Osteocyte (in vitro differentiated cells): ENCODE measurements around the gene NECAP2. TPM values are rescaled to one million over a fixed set of nuclear protein-coding genes. Genes with fewer than 3 reads are reported as not detected.
"Not testable (repeated sequence)": the region's sequence is repeated elsewhere in the genome, so short reads cannot be mapped to it uniquely, and the experiment has no call there.

ENCODE experiments used
- DNase-seq: peaks from one replicate; pipeline ENCODE4 v3.0.0; 2021; ENCODE audit warnings: mixed read lengths; ENCODE audit not compliant: unreplicated experiment; ENCODE audit errors: extremely low spot score
- H3K27ac Mint-ChIP-seq: one replicate; pipeline ENCODE4 v1.8.0; 2021; ENCODE audit warnings: mild to moderate bottlenecking, mixed read lengths; ENCODE audit not compliant: unreplicated experiment
- H3K27me3 Mint-ChIP-seq: one replicate; pipeline ENCODE4 v1.8.0; 2021; ENCODE audit warnings: mixed read lengths; ENCODE audit not compliant: unreplicated experiment
- H3K36me3 Mint-ChIP-seq: one replicate; pipeline ENCODE4 v1.8.0; 2021; ENCODE audit warnings: mixed read lengths; ENCODE audit not compliant: unreplicated experiment
- H3K4me1 Mint-ChIP-seq: one replicate; pipeline ENCODE4 v1.8.0; 2021; ENCODE audit warnings: mixed read lengths; ENCODE audit not compliant: unreplicated experiment
- H3K4me3 Mint-ChIP-seq: one replicate; pipeline ENCODE4 v1.8.0; 2021; ENCODE audit warnings: mild to moderate bottlenecking, moderate library complexity, mixed read lengths; ENCODE audit not compliant: unreplicated experiment
- H3K9me3 Mint-ChIP-seq: one replicate; pipeline ENCODE4 v1.8.0; 2021; ENCODE audit warnings: mixed read lengths; ENCODE audit not compliant: unreplicated experiment
- CTCF ChIP-seq: fragments of 200-600 bp; sonication (generic); IDR thresholded peaks from 2 replicates; pipeline ENCODE4 v1.5.0; 2021; ENCODE audit warnings: antibody characterized with exemption, mild to moderate bottlenecking, moderate library complexity
- total RNA-seq: library from RNA; stranded (reverse); gene quantifications from 2 replicates; pipeline ENCODE4 v1.2.1, GENCODE V29; 2021

Gene NECAP2
- total RNA-seq, 1 donor from 2014 or later = 62.0 TPM

- TF ChIP-seq CTCF = no peak
- no peak overlapping the region for H3K4me3 Mint-ChIP-seq
- peaks cover 22% of the 10 kb centered on the region for H3K36me3 Mint-ChIP-seq
- H3K4me1 Mint-ChIP-seq = no peaks in the 10 kb centered on the region
- H3K27ac Mint-ChIP-seq = no peak overlapping the region
- H3K27me3 Mint-ChIP-seq = no peaks in the 10 kb centered on the region
- no peaks in the 10 kb centered on the region for H3K9me3 Mint-ChIP-seq
- DNase-seq = no peak
Observed at GRCh38 chr1:16484501-16484835, 43.9 kb downstream of the NECAP2 start.

- no peak for DNase-seq
- H3K9me3 Mint-ChIP-seq = no peaks in the 10 kb centered on the region
- H3K36me3 Mint-ChIP-seq = peaks cover 22% of the 10 kb centered on the region
- H3K27me3 Mint-ChIP-seq = no peaks in the 10 kb centered on the region
- H3K4me1 Mint-ChIP-seq = no peaks in the 10 kb centered on the region
- no peak overlapping the region for H3K27ac Mint-ChIP-seq
- TF ChIP-seq CTCF = no peak
- no peak overlapping the region for H3K4me3 Mint-ChIP-seq
Observed at GRCh38 chr1:16484931-16485330, 44.4 kb downstream of the NECAP2 start.

DNA sequence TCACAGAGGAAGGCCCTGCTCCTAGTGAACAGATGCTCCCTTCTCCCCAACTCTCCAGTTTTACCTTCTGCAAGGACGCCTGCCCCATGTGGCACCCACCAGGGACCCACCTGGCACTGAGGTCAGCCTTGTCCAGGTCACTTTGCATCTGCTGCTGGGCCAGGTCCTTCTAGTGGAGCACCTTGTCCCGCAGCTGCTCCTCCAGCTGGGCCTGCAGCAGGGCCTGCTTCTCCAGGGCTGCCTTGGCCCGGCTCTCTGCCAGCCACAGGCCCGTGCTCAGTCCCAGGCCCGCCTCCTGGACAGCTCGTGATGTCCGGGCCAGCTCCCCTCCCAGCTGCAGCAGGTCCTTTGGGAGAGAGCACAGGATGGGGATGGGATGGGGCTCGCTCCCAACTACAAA is 45.8 kb downstream of the NECAP2 start:
- H3K27me3 Mint-ChIP-seq, H3K4me1 Mint-ChIP-seq, DNase-seq, H3K4me3 Mint-ChIP-seq, H3K27ac Mint-ChIP-seq, H3K9me3 Mint-ChIP-seq: not testable (repeated sequence)
- H3K36me3 Mint-ChIP-seq = peaks cover 14% of the 10 kb centered on the region

- not testable (repeated sequence) for DNase-seq, H3K27me3 Mint-ChIP-seq, H3K4me3 Mint-ChIP-seq, H3K27ac Mint-ChIP-seq, H3K4me1 Mint-ChIP-seq, H3K9me3 Mint-ChIP-seq
- H3K36me3 Mint-ChIP-seq = peaks cover 13% of the 10 kb centered on the region
Observed at GRCh38 chr1:16487011-16487410, 46.5 kb downstream of the NECAP2 start.

GRCh38 chr1:16489195-16489880 is 48.8 kb downstream of the NECAP2 start:
- H3K36me3 Mint-ChIP-seq, H3K27ac Mint-ChIP-seq, H3K4me3 Mint-ChIP-seq, H3K9me3 Mint-ChIP-seq, H3K27me3 Mint-ChIP-seq, H3K4me1 Mint-ChIP-seq, DNase-seq: not testable (repeated sequence)

- TF ChIP-seq CTCF = no peak
- Mint-ChIP-seq H3K4me1 (peaks cover 1% of the 10 kb centered on the region), H3K4me3 (no peak overlapping the region), H3K36me3 (peaks cover 6% of the 10 kb centered on the region), H3K27ac (no peak overlapping the region), H3K9me3 (no peaks in the 10 kb centered on the region), H3K27me3 (no peaks in the 10 kb centered on the region)
- no peak for DNase-seq
Observed at GRCh38 chr1:16491056-16491675, 50.6 kb downstream of the NECAP2 start.

- not testable (repeated sequence) for H3K27me3 Mint-ChIP-seq, DNase-seq, H3K4me3 Mint-ChIP-seq
Observed at GRCh38 chr1:16492937-16493336, 52.4 kb downstream of the NECAP2 start.

DNA sequence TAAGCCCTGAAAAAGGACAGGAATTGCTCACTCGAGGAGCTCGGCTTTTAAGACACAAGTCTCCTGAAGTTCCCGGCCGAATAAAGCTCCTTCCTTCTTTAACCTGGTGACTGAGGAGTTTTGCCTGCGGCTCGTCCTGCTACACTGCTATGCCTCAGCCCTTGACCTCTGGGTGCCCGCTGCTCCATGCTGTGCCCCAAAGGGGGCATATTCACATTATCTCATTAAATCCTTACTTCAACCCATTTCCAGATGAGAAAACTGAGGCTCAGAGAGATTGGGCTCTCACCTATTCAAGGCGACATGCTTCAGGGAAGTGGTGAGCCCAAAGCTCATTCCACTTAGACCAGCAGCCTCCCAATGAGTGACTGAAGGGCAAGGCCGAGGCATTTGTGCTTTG is 53.2 kb downstream of the NECAP2 start:
- H3K27me3 Mint-ChIP-seq, H3K9me3 Mint-ChIP-seq, H3K36me3 Mint-ChIP-seq, DNase-seq, H3K27ac Mint-ChIP-seq, H3K4me3 Mint-ChIP-seq: not testable (repeated sequence)
- peaks cover 14% of the 10 kb centered on the region for H3K4me1 Mint-ChIP-seq

More at GRCh38 chr1:16492937-16493336, 52.4 kb downstream of the NECAP2 start:
- H3K4me1 Mint-ChIP-seq, H3K36me3 Mint-ChIP-seq, H3K9me3 Mint-ChIP-seq, H3K27ac Mint-ChIP-seq: not testable (repeated sequence)

DNA sequence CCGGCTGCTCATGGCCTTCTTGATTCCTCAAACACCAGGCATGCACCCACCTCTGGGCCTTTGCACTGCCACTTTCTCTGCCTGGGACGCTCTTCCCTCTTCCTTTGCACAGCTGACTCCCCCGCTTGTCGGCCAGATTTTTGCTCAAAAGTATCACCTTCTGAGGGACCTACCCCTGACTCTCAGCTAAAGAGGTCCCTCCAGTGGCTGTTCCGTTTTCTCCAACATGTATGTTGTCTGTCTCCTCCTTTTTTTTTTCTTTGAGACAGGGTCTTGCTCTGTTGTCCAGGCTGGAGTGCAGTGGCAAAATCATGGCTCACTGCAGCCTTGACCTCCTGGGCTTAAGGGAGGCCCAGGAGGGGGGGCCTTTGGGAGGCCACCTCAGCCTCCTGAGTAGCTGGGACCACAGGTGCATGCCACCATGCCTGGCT is 57.0 kb downstream of the NECAP2 start:
- not testable (repeated sequence) for H3K27me3 Mint-ChIP-seq, DNase-seq, H3K36me3 Mint-ChIP-seq, H3K9me3 Mint-ChIP-seq
- Mint-ChIP-seq H3K27ac (peak overlapping the region; percentile 36), H3K4me1 (peaks cover 21% of the 10 kb centered on the region), H3K4me3 (peak overlapping the region; percentile 77)
